ENCODE data around the gene CNTN1.

The CNTN1 gene

DNA sequence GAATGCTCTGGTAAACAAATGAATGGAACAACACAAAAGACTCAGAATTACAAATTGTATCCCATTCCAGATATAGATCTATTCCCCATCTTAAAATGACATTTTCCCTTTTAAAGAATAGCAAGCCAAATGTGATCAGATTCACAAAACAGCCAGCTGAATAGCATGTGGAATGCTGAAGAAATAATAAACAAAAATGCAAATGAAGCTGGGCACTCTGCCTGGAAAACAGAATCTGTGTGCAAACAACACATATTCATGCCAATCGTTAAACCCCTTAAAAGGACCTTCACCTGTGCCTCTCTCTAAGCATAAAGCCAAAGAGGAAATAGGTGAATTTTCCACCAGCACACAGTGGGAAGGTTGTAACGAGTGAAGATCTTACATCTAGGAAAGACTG is 428.0 kb downstream of the CNTN1 start:
- no peak for DNase-seq (ENCODE audit: low read depth)

DNA sequence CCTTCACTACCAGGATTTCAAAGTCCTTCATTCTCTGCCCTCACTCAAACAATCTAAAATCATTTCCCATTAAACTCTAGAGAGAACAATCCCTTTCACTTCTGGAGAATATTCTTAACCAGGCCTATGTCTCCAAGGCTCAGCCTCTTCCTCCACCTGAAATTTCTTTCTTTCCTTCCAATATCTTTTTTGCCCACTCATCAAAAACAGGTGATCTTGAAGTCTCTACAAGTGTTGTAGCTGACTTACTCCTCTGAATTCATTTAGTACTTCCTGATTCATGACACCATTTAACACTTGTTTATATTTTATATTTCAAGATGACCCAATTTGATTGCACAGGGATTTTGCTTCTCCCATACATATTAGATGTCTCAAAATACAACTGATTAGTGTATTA is 429.1 kb downstream of the CNTN1 start:
- DNase-seq (ENCODE audit: low read depth): no peak

Measured in activated T-helper 9 cell treated with anti-CD3 and anti-CD28 coated beads, Interleukin-2, amount 50 U/mL, for 16 hours (primary cell).